KMS-11 (cell line): ENCODE data around the gene SLC25A21.

Experiments used
- H2AFZ ChIP-seq: fragments of 200-600 bp; sonication (generic); 2 replicates; pipeline ENCODE4 v1.6.1; 2016; ENCODE audit warnings: antibody characterized with exemption, mixed run types, low read depth
- H3K27ac ChIP-seq: fragments of 200-600 bp; sonication (generic); 2 replicates; pipeline ENCODE4 v1.6.1; 2016; ENCODE audit warnings: mild to moderate bottlenecking, mixed run types
- H3K27me3 ChIP-seq: fragments of 200-600 bp; sonication (generic); 2 replicates; pipeline ENCODE4 v1.6.1; 2017; ENCODE audit warnings: mild to moderate bottlenecking, low read depth, mixed run types, moderate library complexity; ENCODE audit not compliant: insufficient read depth
- H3K36me3 ChIP-seq: fragments of 200-600 bp; sonication (generic); 2 replicates; pipeline ENCODE4 v1.6.1; 2017; ENCODE audit warnings: mild to moderate bottlenecking, mixed run types; ENCODE audit not compliant: insufficient read depth
- H3K4me1 ChIP-seq: fragments of 200-600 bp; sonication (generic); 2 replicates; pipeline ENCODE4 v1.6.1; 2016; ENCODE audit warnings: mild to moderate bottlenecking, low read depth, mixed run types; ENCODE audit not compliant: poor library complexity, severe bottlenecking
- H3K4me2 ChIP-seq: fragments of 200-600 bp; sonication (generic); 2 replicates; pipeline ENCODE4 v1.7.0; 2016; ENCODE audit warnings: mild to moderate bottlenecking, mixed run types
- H3K4me3 ChIP-seq: fragments of 200-600 bp; sonication (generic); IDR thresholded peaks from 2 replicates; pipeline ENCODE4 v1.6.1; 2017; ENCODE audit warnings: low read depth, low read length, mixed read lengths; ENCODE audit not compliant: insufficient read depth
- H3K79me2 ChIP-seq: fragments of 200-600 bp; sonication (generic); 2 replicates; pipeline ENCODE4 v1.6.1; 2016; ENCODE audit warnings: low read depth, mixed run types; ENCODE audit not compliant: insufficient read depth
- H3K9ac ChIP-seq: fragments of 200-600 bp; sonication (generic); 2 replicates; pipeline ENCODE4 v1.6.1; 2016; ENCODE audit warnings: mild to moderate bottlenecking, mixed run types
- H4K20me1 ChIP-seq: fragments of 200-600 bp; sonication (generic); 2 replicates; pipeline ENCODE4 v1.6.1; 2016; ENCODE audit warnings: mild to moderate bottlenecking, mixed run types; ENCODE audit not compliant: insufficient read depth
- TF ChIP-seq, protein P1 (sequence below): fragments of 200-600 bp; sonication (generic); conservative IDR thresholded peaks from 2 replicates; pipeline ENCODE4 v1.6.1; 2017; ENCODE audit warnings: low read depth, mild to moderate bottlenecking, antibody characterized with exemption, low read length, moderate library complexity, mixed read lengths

The SLC25A21 gene

DNA sequence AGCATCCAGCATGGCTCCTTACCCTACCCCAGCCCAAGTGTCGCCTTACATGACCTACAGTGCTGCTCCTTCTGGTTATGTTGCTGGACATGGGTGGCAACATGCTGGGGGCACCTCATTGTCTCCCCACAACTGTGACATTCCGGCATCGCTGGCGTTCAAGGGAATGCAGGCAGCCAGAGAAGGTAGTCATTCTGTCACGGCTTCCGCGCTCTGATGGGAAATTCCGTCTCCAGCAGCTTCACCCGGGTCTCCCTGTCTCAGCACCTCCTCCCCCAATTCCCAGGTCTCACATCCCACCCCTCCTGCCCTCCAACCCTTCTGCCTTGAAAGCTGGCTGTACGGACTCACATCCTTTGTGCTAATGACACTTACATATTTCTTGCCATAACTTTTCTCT lies 496.2 kb downstream of the SLC25A21 start:
- Histone ChIP-seq H3K4me3 (no peak overlapping the region), H3K27me3 (no peaks in the 10 kb centered on the region), H3K4me1 (no peaks in the 10 kb centered on the region), H2AFZ (no peak overlapping the region), H3K79me2 (no peaks in the 10 kb centered on the region), H3K4me2 (no peak overlapping the region), H3K27ac (no peak overlapping the region), H3K9ac (no peak overlapping the region), H4K20me1 (no peaks in the 10 kb centered on the region), H3K36me3 (no peaks in the 10 kb centered on the region)
- TF ChIP-seq, protein P1, sequence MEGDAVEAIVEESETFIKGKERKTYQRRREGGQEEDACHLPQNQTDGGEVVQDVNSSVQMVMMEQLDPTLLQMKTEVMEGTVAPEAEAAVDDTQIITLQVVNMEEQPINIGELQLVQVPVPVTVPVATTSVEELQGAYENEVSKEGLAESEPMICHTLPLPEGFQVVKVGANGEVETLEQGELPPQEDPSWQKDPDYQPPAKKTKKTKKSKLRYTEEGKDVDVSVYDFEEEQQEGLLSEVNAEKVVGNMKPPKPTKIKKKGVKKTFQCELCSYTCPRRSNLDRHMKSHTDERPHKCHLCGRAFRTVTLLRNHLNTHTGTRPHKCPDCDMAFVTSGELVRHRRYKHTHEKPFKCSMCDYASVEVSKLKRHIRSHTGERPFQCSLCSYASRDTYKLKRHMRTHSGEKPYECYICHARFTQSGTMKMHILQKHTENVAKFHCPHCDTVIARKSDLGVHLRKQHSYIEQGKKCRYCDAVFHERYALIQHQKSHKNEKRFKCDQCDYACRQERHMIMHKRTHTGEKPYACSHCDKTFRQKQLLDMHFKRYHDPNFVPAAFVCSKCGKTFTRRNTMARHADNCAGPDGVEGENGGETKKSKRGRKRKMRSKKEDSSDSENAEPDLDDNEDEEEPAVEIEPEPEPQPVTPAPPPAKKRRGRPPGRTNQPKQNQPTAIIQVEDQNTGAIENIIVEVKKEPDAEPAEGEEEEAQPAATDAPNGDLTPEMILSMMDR, result no peak

DNA sequence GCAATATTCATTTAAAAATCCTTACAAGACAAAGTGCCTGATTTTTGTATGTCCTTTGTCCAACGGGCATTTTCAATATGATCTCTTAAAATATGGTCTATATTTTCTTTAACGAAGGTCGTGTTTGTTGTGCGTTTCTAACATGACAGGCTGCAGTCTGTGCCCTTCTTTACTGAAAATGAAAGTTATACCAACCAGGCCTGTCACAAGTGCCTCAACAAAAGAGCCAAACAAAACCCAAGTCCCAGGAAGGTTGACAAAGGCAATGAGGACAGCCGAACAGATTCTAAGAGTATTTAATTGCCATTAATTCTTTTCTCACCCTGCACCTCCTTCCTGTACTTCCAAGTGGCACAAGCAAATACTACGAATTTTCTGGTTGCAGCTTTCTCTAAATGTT lies 496.8 kb downstream of the SLC25A21 start:
- no peaks in the 10 kb centered on the region for H3K79me2 ChIP-seq

DNA sequence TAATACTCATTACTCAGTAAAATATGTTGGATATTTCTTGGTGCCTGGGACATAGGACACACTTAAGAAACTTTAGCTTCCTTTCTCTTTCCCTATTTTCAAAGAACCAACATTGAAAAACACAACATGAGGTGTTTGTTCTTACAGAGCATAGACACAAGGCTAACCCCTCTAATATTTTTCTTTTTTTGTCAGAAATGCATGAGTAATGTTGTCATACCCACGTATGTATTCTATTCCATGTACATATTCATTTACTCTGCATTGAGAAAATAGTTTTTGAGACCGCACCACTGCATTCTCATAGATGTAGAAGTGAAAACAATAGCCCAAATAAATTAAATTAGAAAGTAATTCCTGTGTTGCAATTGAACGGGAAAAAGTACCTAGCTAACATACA lies 497.7 kb downstream of the SLC25A21 start:
- Histone ChIP-seq H2AFZ (no peak overlapping the region), H3K4me3 (no peak overlapping the region), H3K27me3 (no peaks in the 10 kb centered on the region), H3K27ac (no peak overlapping the region), H4K20me1 (no peaks in the 10 kb centered on the region), H3K4me1 (no peaks in the 10 kb centered on the region), H3K9ac (no peak overlapping the region), H3K4me2 (no peak overlapping the region), H3K79me2 (no peaks in the 10 kb centered on the region), H3K36me3 (no peaks in the 10 kb centered on the region)
- TF ChIP-seq, protein P1, result no peak

More for the DNA sequence above, 496.8 kb downstream of the SLC25A21 start:
- Histone ChIP-seq H3K9ac (no peak overlapping the region), H3K27me3 (no peaks in the 10 kb centered on the region), H3K36me3 (no peaks in the 10 kb centered on the region), H4K20me1 (no peaks in the 10 kb centered on the region), H3K4me1 (no peaks in the 10 kb centered on the region), H3K4me2 (no peak overlapping the region), H3K4me3 (no peak overlapping the region), H3K27ac (no peak overlapping the region), H2AFZ (no peak overlapping the region)
- TF ChIP-seq, protein P1, result no peak

DNA sequence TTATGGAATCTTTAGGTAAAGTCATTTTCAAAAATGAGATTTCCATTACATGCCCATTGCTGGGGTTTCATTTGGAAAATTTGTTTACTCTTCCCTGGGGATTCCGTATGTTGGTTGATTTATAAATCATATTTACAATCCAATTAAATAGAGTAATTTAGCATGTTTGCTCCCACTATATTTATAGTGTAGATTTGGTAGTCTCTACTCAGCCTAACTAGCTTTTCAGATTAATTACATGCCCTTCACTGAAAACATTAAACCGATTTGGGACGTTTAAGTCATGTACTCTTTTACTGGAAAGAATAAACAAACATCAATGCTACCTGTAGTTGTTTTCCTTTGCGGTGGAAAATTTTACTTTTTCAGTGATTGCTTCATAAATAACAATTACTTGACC lies 500.3 kb downstream of the SLC25A21 start:
- Histone ChIP-seq H3K27ac (no peak overlapping the region), H3K4me3 (no peak overlapping the region), H3K27me3 (no peaks in the 10 kb centered on the region), H3K36me3 (no peaks in the 10 kb centered on the region), H3K4me1 (no peaks in the 10 kb centered on the region), H3K79me2 (no peaks in the 10 kb centered on the region), H3K9ac (no peak overlapping the region), H4K20me1 (no peaks in the 10 kb centered on the region), H3K4me2 (no peak overlapping the region), H2AFZ (no peak overlapping the region)
- TF ChIP-seq, protein P1, result no peak
